HG03097 (cell line): Measurements from ENCODE around the gene C3.
"Not testable (repeated sequence)": the region's sequence is repeated elsewhere in the genome, so short reads cannot be mapped to it uniquely, and the experiment has no call there.

Source experiments
- ATAC-seq: cut with Tn5 transposase; IDR thresholded peaks from one replicate; pipeline ENCODE4 v1.9.1; 2021; ENCODE audit not compliant: unreplicated experiment, low FRiP score

C3 gene

DNA sequence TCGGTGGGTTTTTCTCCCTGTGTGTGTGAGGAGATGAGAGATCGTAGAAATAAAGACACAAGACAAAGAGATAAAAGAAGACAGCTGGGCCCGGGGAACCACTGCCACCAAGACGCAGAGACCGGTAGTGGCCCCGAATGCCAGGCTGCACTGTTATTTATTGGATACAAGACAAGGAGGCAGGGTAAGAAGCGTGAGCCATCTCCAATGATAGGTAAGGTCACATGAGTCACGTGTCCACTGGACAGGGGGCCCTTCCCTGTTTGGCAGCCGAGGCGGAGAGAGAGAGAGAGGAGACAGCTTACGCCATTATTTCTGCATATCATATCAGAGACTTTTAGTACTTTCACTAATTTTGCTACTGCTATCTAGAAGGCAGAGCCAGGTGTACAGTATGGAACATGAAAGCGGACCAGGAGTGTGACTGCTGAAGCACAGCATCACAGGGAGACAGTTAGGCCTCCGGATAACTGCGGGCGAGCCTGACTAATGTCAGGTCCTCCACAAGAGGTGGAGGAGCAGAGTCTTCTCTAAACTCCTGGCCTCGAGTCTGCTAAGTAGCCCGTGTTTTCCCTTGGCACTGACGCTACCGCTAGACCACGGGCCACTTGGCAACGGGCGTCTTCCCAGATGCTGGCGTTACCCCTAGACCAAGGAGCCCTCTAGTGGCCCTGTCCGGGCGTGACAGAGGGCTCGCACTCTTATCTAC lies 87.5 kb downstream of the C3 start:
- ATAC-seq, result not testable (repeated sequence)

GRCh38 chr19:6632002-6632621 lies 88.3 kb downstream of the C3 start:
- ATAC-seq, result no peak
